Stimulated activated memory B cell treated with anti-CD40 and anti-IgM and Interleukin-4, amounts not matched to agents 10 μg/mL and 1 μg/mL and 100 μg/mL, for 72 hours (primary cell): ENCODE results near the gene TBC1D22B.

Source experiments
- ATAC-seq: fragments of 150-1000 bp; cut with Tn5 transposase; 2 replicates; pipeline ENCODE4 v1.10.0; 2021
- H3K27ac Mint-ChIP-seq: one replicate; pipeline ENCODE4 v1.8.0; 2022; ENCODE audit warnings: mild to moderate bottlenecking, mixed read lengths
- H3K27me3 Mint-ChIP-seq: one replicate; pipeline ENCODE4 v1.8.0; 2022; ENCODE audit warnings: mixed read lengths
- H3K36me3 Mint-ChIP-seq: one replicate; pipeline ENCODE4 v1.8.0; 2022; ENCODE audit warnings: mixed read lengths
- H3K4me1 Mint-ChIP-seq: one replicate; pipeline ENCODE4 v1.8.0; 2022; ENCODE audit warnings: mixed read lengths
- H3K4me3 Mint-ChIP-seq: one replicate; pipeline ENCODE4 v1.8.0; 2022; ENCODE audit warnings: mild to moderate bottlenecking, moderate library complexity, mixed read lengths
- H3K9me3 Mint-ChIP-seq: one replicate; pipeline ENCODE4 v1.8.0; 2022; ENCODE audit warnings: mixed read lengths

The TBC1D22B gene

DNA sequence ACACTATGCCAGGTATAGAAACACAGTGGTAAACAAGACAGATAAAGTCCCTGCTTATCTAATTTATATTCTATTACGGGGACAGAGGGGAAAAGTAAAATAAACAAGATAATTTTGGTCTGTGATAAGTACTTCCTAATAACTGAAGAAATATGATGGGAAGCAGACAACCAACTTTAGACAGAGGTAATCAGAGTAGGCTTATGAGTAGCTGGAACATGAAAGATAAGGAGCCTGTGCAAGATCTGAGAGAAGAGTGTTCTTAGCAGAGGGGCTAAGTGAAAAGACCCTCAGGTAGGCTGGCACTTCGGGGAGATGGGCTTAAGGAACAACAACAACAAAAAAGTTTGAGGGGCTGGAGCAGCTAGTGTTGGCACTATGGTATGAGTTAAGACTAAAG lies 100.3 kb downstream of the TBC1D22B start:
- no peak for ATAC-seq
- Mint-ChIP-seq H3K36me3 (peaks cover 20% of the 10 kb centered on the region), H3K27ac (no peak overlapping the region), H3K4me1 (peaks cover 46% of the 10 kb centered on the region), H3K4me3 (no peak overlapping the region), H3K9me3 (no peaks in the 10 kb centered on the region), H3K27me3 (no peaks in the 10 kb centered on the region)

DNA sequence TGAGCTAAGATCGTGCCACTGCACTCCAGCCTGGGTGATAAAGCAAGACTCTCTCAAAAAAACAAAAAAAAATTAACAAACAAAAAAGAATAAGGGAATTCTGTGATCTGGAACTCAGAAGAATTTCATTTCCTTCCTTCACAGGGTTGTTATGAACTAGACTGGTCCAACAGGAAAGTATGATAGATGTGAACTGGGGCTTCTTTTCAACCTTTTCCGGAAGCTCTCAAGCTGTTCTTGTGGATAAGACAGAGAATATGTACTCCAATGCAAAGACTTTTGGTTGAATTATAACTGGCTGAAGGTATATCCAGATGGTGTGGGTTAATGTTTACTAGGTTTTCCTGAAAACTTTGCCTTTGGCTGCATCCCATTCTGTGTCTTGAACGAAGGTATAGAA lies 101.5 kb downstream of the TBC1D22B start:
- no peak for ATAC-seq
- peaks cover 20% of the 10 kb centered on the region for H3K36me3 Mint-ChIP-seq
- no peaks in the 10 kb centered on the region for H3K27me3 Mint-ChIP-seq
- H3K4me1 Mint-ChIP-seq = peaks cover 35% of the 10 kb centered on the region
- no peaks in the 10 kb centered on the region for H3K9me3 Mint-ChIP-seq
- H3K4me3 Mint-ChIP-seq = no peak overlapping the region
- no peak overlapping the region for H3K27ac Mint-ChIP-seq

DNA sequence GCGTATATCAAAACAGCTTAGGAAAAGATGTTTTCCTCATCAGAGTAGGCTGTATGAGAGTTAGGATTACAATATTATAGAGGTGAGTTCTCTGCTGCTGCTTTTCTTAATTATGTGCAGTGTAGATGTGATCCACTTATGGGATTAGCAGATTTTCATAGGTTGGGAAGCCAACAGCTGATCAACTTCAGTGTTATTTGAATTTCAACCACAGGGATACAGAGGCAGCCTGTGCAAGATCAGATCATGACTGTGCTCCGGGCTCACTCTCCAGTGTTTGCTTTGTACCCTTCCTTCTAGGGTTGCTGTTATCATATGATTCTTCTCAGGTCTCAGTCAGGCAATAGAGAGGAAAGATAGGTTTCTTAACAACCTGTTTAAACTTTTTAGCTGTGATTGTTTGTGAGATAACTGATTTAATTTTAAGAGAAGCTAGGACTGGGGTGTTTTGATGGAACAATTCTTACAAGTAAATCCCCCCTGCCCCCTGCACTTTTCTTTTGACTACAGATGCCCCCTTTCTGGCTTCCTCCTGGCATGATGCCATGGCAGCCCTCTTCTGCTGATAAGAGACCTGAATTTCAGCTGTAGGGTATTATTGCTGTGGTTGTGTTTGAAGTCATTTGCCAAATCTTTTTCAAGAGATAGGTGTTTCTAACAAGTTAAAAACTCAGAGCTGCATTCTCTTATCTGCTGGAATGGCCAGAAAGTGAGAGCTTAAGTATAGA lies 104.7 kb downstream of the TBC1D22B start:
- no peak overlapping the region for H3K27ac Mint-ChIP-seq
- no peak for ATAC-seq
- no peaks in the 10 kb centered on the region for H3K27me3 Mint-ChIP-seq
- H3K36me3 Mint-ChIP-seq = peaks cover 39% of the 10 kb centered on the region
- no peak overlapping the region for H3K4me3 Mint-ChIP-seq
- no peaks in the 10 kb centered on the region for H3K9me3 Mint-ChIP-seq
- H3K4me1 Mint-ChIP-seq = peaks cover 11% of the 10 kb centered on the region

DNA sequence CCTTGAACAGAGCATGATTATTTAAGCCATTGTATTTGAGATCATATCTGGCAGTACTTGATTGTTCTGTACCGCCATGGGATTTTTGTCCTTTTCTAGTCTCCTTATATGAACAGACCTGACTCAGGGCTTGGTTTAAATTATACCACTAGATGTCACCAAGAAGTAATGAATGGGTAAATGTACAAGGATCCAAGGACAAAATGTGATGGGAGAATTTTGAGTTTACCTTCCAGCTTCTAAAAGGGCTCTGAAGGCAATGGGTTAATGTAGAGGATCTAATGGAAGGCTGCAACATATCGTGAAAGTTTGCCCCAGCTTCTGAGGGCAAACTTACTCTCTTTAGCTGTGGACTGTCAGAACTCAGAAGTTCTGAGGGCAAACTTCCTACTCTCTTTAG lies 108.2 kb downstream of the TBC1D22B start:
- Mint-ChIP-seq H3K27ac (no peak overlapping the region), H3K36me3 (peaks cover 68% of the 10 kb centered on the region), H3K4me3 (no peak overlapping the region), H3K27me3 (no peaks in the 10 kb centered on the region), H3K9me3 (no peaks in the 10 kb centered on the region), H3K4me1 (peaks cover 10% of the 10 kb centered on the region)
- ATAC-seq = no peak

DNA sequence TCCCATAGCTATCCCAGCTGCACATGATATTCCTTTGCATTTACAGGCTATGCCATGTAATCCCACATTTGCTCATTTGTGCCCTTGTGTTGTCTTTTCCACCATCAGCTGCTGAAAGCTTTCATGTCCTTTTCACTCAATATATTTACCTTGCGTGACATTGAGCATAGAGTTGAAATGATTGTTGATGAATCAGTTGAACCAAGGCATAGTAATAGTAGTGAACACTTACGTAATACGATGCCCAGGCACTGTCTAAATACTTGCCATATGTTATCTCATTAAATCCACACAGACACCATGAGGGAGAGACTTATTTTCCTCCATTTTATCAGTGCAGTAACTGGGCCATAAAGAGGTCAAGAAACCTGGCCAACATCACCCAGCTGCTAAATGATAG lies 109.3 kb downstream of the TBC1D22B start:
- Mint-ChIP-seq H3K27me3 (no peaks in the 10 kb centered on the region), H3K36me3 (peaks cover 64% of the 10 kb centered on the region), H3K4me1 (peaks cover 13% of the 10 kb centered on the region), H3K27ac (no peak overlapping the region), H3K9me3 (no peaks in the 10 kb centered on the region), H3K4me3 (no peak overlapping the region)
- no peak for ATAC-seq

DNA sequence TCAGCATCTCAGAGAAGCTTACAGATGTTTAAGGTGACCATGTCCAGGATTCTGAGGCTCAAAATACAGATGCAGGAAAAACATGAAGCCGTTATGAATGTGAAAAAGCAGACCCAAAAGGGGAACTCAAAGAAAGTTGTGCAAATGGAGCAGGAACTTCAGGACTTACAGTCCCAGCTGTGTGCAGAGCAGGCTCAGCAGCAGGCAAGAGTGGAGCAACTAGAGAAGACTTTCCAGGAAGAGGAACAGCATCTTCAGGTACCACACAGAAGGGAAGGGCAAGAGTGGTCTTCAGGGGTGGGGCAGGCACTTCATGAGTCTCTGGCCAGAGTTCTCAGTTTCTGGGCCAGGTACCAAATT lies 111.4 kb downstream of the TBC1D22B start:
- H3K36me3 Mint-ChIP-seq = peaks cover 55% of the 10 kb centered on the region
- no peak overlapping the region for H3K4me3 Mint-ChIP-seq
- H3K9me3 Mint-ChIP-seq = no peaks in the 10 kb centered on the region
- peaks cover 13% of the 10 kb centered on the region for H3K4me1 Mint-ChIP-seq
- no peak overlapping the region for H3K27ac Mint-ChIP-seq
- no peaks in the 10 kb centered on the region for H3K27me3 Mint-ChIP-seq
- no peak for ATAC-seq

DNA sequence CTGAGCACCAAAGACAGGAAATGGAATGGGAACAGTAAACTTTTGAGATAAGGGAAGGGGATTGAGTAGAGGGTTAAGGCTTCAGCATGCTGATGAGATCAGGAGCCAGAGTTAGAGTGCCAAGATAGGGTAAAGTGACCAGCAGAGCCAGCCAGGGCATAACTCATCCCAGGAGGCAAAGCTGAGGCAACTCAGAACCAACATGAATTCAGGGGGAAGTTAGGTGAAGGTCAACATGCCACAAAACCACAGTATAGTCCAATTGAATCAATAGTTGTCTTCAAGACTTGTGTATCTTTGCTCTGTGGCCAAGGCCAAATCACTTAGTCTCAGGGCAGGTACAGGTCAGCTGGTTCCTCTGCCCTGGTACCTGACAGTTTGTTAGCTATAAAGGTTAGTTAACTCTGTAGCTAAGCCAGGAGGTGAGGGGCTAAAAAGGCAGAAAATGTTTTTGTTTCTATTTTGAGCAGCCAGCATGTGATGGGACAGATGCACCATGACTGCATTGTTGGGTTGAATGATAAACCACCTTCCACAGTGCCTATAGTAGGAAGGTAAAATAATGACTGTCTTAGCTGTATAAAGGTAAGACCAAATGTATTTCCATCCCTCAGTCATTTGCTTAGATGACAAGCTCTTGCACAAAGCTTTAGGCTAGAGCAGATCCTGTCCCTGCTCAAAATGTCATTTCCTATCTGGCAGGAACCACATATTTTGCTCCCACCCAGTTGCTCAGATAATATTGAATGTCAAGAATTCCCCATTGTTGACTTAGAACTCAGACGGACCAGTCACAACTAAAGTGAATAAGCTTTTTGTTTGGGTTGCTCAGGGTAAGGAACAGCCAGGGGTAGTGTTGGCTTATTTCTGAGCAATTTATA lies 112.0 kb downstream of the TBC1D22B start:
- Mint-ChIP-seq H3K27me3 (no peaks in the 10 kb centered on the region), H3K4me3 (no peak overlapping the region), H3K9me3 (no peaks in the 10 kb centered on the region), H3K4me1 (peaks cover 17% of the 10 kb centered on the region), H3K27ac (no peak overlapping the region), H3K36me3 (peaks cover 54% of the 10 kb centered on the region)
- peak; percentile 70 for ATAC-seq

DNA sequence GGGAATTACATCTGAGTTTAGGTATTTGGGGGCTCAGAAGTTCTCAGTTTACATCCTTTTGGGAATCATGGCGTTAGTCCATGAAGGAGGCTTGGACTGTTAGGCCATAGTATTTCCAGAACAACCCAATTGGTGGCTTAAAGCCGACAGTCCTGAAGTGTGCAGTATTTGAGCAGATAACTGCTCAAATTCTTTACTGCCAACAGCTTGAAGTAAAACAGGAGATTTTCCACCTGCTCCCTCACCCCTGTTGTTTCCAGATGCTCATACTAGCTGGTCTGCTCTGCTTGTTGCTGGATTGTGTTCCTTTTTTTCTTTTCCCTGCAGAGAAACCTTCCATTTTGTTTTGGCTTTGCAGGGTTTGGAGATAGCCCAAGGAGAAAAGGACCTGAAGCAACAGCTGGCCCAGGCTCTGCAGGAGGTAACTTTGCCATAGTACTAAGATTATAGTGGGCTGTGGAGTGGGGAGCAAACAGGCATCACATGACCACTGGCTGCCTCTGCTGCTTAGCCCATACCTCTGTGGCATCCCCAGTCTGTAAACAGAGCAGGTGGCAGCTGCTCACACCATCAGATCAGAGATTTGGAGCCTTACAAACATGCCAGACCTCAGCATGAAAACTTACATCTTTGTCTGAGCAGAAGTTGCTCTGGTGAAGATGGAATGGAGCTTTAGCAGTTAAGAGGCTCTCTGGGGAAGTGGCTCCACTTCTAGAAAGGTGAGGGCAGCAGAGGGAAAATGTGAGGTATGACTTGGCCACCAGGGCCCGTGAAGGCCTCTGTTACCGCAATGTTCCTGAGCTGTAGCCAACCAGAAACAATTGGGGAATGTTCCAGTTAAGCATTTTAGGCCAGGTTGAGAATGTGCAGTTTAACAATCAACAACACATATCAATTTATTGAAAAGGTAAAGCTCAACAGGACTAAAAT lies 113.8 kb downstream of the TBC1D22B start:
- H3K4me3 Mint-ChIP-seq = no peak overlapping the region
- ATAC-seq = no peak
- H3K27ac Mint-ChIP-seq = no peak overlapping the region
- no peaks in the 10 kb centered on the region for H3K9me3 Mint-ChIP-seq
- peaks cover 59% of the 10 kb centered on the region for H3K36me3 Mint-ChIP-seq
- H3K27me3 Mint-ChIP-seq = no peaks in the 10 kb centered on the region
- peaks cover 36% of the 10 kb centered on the region for H3K4me1 Mint-ChIP-seq

DNA sequence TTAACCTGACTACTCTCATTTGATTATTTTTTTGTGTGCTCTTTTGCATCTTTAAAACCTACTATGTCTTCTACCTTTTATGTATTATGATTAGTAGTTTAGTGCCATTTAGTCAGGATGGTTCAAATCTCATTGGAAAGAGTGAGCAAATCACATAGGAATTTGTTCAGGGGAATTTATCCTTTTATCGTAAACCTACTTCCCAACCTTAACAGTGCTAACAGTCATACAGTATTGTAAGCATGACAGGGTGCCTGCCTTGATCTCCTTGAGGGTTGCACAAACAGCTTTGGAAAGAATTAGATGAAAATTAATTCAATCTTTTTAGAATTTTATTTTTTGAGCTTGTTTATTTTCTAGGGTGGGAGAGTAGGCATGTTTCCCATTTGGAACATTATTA lies 114.5 kb downstream of the TBC1D22B start:
- H3K4me1 Mint-ChIP-seq = peaks cover 39% of the 10 kb centered on the region
- no peak overlapping the region for H3K4me3 Mint-ChIP-seq
- H3K36me3 Mint-ChIP-seq = peaks cover 54% of the 10 kb centered on the region
- no peaks in the 10 kb centered on the region for H3K27me3 Mint-ChIP-seq
- ATAC-seq = no peak
- H3K9me3 Mint-ChIP-seq = no peaks in the 10 kb centered on the region
- H3K27ac Mint-ChIP-seq = no peak overlapping the region

DNA sequence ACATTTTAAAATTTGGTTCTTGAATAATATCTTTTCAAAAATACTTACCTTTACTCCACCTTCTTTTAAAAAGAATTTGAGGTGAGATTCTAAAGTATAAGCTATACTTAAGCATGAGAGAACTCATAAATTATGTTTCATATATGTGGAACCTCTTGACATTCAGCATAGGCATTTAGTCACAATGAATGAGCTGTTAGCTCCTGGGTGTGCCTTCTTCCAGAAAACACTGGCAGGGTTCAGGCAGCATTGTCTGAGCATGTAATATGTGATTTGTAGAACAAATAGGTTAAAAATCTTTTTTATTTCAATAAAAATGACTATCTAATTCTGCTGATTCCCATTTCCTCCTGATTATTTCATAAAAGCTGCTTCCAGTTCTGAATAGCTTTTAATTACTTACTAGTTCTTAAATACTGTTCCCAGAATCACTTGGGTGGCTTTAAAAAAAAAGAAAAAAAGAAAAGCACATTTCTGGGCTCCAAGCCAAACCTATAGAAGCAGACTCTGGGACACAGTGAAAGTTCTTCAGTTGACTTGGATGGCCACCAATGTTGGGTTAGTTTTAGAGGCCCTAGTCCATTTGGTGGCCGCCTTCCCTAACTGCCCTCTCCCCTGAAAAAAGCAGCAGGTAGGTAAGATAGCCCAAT lies 116.4 kb downstream of the TBC1D22B start:
- Mint-ChIP-seq H3K27ac (no peak overlapping the region), H3K4me3 (no peak overlapping the region), H3K36me3 (peaks cover 57% of the 10 kb centered on the region), H3K9me3 (no peaks in the 10 kb centered on the region), H3K27me3 (no peaks in the 10 kb centered on the region), H3K4me1 (peaks cover 55% of the 10 kb centered on the region)
- ATAC-seq = no peak

DNA sequence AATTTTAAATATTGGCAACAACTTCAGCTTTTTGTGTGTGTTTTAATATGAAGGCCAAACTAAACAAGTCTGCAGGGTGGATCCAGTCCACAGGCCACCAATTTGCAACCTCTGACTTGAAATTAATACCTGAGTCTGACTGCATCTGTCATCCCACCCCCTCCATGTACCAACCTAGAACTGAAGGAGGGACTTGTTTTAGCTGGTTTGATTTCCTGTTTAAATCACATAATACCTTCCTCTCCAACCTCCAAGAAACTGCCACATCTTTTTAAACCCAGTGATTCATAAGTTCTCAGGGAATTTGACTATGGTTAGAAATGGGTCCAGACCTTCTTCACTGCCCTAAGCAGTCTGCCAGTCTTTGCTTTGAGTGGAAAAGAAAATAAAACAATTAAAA lies 117.8 kb downstream of the TBC1D22B start:
- H3K4me3 Mint-ChIP-seq = no peak overlapping the region
- ATAC-seq = no peak
- peaks cover 50% of the 10 kb centered on the region for H3K4me1 Mint-ChIP-seq
- no peaks in the 10 kb centered on the region for H3K27me3 Mint-ChIP-seq
- H3K9me3 Mint-ChIP-seq = no peaks in the 10 kb centered on the region
- peaks cover 46% of the 10 kb centered on the region for H3K36me3 Mint-ChIP-seq
- peak overlapping the region; percentile 38 for H3K27ac Mint-ChIP-seq

DNA sequence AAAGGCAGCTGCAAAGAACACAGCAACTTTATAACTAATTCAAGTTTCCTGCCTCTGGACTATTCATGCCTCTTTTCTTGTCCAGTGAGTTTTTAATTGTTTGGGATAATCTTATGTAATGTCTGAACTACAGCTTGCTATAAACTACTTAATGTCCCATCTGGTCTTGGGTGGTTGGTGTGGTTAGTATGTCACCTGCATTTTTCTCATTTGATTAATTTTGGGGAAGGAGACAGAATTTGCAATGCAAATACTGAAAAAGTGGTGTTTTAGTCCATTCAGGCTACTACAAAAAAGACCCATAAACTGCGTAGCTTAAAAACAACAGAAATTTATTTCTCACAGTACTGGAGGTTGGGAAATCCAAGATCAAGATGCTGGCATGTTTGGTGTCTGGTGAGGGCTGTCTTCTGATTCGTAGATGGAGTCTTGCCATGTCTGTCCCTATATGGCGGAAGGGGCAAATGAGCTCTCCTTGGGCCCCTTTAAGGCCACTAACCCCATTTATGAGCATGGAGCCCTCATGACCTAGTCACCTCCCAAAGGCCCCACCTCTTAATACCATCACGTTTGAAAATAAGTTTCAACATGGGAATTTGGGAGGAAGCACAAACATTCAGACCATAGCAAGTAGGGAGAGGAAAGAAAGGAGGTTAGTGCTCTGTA lies 118.6 kb downstream of the TBC1D22B start:
- Mint-ChIP-seq H3K4me3 (no peak overlapping the region), H3K27me3 (no peaks in the 10 kb centered on the region), H3K4me1 (peaks cover 48% of the 10 kb centered on the region), H3K9me3 (no peaks in the 10 kb centered on the region), H3K36me3 (peaks cover 44% of the 10 kb centered on the region), H3K27ac (peak overlapping the region; percentile 38)
- ATAC-seq = peak; percentile 63

DNA sequence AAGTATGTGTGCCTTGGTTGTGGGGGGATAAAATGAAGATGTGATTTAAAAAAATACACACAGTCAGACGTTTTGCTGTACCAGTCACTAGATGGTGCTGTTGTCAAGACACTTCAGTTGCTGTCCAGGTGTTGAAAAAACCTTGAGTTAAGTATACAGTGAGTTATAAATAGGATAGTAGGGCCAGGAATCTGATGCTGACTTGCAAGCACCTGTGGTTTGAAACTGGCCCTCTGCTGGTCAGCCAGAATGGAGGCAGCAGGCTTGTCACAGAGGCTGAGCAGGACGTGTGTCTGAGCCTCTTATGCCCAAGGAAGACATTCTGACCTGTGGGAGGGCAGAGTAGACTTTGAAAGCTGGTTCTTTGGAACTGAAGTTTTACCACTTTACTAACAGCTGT lies 124.0 kb downstream of the TBC1D22B start:
- Mint-ChIP-seq H3K27ac (no peak overlapping the region), H3K4me3 (no peak overlapping the region), H3K36me3 (peaks cover 50% of the 10 kb centered on the region), H3K9me3 (no peaks in the 10 kb centered on the region), H3K27me3 (no peaks in the 10 kb centered on the region), H3K4me1 (peaks cover 28% of the 10 kb centered on the region)
- ATAC-seq = peak; percentile 50
